Upper lobe of right lung (tissue), 1 donor: Measurements from ENCODE around the gene APOE. TPM values are rescaled to one million over a fixed set of nuclear protein-coding genes. Genes with fewer than 3 reads are reported as not detected.
A peak's percentile ranks its signal among the peaks of the same experiment; 100 is the strongest.

Source experiments
- ATAC-seq: fragments of 200-7000 bp; cut with Tn5 transposase; one replicate; pipeline ENCODE4 v1.9.1; 2020; ENCODE audit warnings: mild to moderate bottlenecking, moderate library complexity
- DNase-seq: peaks from one replicate; pipeline ENCODE4 v3.0.0-alpha.2; 2020
- H3K27ac ChIP-seq: fragments of 200-600 bp; one replicate; pipeline ENCODE4 v1.8.0; 2022
- H3K27me3 ChIP-seq: fragments of 200-600 bp; one replicate; pipeline ENCODE4 v1.8.0; 2022; ENCODE audit warnings: mild to moderate bottlenecking
- H3K36me3 ChIP-seq: fragments of 200-600 bp; one replicate; pipeline ENCODE4 v1.8.0; 2022
- H3K4me1 ChIP-seq: fragments of 200-600 bp; one replicate; pipeline ENCODE4 v1.8.0; 2022
- H3K4me3 ChIP-seq: fragments of 200-600 bp; one replicate; pipeline ENCODE4 v1.8.0; 2022; ENCODE audit warnings: mild to moderate bottlenecking
- H3K9me3 ChIP-seq: fragments of 200-600 bp; one replicate; pipeline ENCODE4 v1.8.0; 2022
- CTCF ChIP-seq: fragments of 200-600 bp; IDR thresholded peaks from one replicate; pipeline ENCODE4 v1.8.0; 2022; ENCODE audit warnings: antibody characterized with exemption
- intact Hi-C: fragments of 100-400 bp; cut with DNase I; formaldehyde crosslinking; loops from one replicate; pipeline ENCODE4 v1.11.0; 2022
- total RNA-seq: library from RNA; stranded (reverse); fragmentation: NEBNext Ultra II Directional; extraction: Animal tissue kit (Norgen Biotek cat#: 25700); gene quantifications from one replicate; pipeline ENCODE4 v1.2.1, GENCODE V29; 2021
- donor health status: DM: no; HTN: yes; CAD: no; lungs with severe emphysema.

Gene APOE
- total RNA-seq, 1 donor from 2014 or later: 565 TPM

- intact Hi-C loops: no loop called here
- H3K4me1 ChIP-seq: no peaks in the 10 kb centered on the region
- no peak within 1 kb of the TSS for H3K4me3 ChIP-seq
- DNase-seq (no peak), ATAC-seq (no peak)
- no peaks in the 10 kb centered on the region for H3K9me3 ChIP-seq
- H3K36me3 ChIP-seq: no peaks in the 10 kb centered on the region
- H3K27ac ChIP-seq: no peak within 1 kb of the TSS
- TF ChIP-seq CTCF: no peak
- no peaks in the 10 kb centered on the region for H3K27me3 ChIP-seq
Observed at GRCh38 chr19:44942067-44942571, 36.5 kb downstream of the APOE start, which contains the start of gene APOC4. APOC4 (plus strand) TSS chr19:44942237; CDS start chr19:44942278, 41 bp downstream.

GRCh38 chr19:44943801-44944249 is 38.2 kb downstream of the APOE start:
- H3K4me3 ChIP-seq: no peak overlapping the region
- H3K36me3 ChIP-seq: no peaks in the 10 kb centered on the region
- DNase-seq (peak; percentile 91), ATAC-seq (peak; percentile 93)
- H3K9me3 ChIP-seq: no peaks in the 10 kb centered on the region
- intact Hi-C loops: no loop called here
- no peaks in the 10 kb centered on the region for H3K4me1 ChIP-seq
- H3K27ac ChIP-seq: peak overlapping the region; percentile 17
- no peaks in the 10 kb centered on the region for H3K27me3 ChIP-seq
- TF ChIP-seq CTCF: no peak

GRCh38 chr19:44947041-44947581 is 41.5 kb downstream of the APOE start:
- H3K36me3 ChIP-seq: peaks cover 12% of the 10 kb centered on the region
- no peaks in the 10 kb centered on the region for H3K9me3 ChIP-seq
- intact Hi-C loops: no loop called here
- no peak for TF ChIP-seq CTCF
- H3K4me1 ChIP-seq: no peaks in the 10 kb centered on the region
- no peak overlapping the region for H3K4me3 ChIP-seq
- ATAC-seq (no peak), DNase-seq (no peak)
- no peaks in the 10 kb centered on the region for H3K27me3 ChIP-seq
- H3K27ac ChIP-seq: no peak overlapping the region

- Histone ChIP-seq H3K4me1 (no peaks in the 10 kb centered on the region), H3K4me3 (no peak overlapping the region), H3K27me3 (no peaks in the 10 kb centered on the region), H3K9me3 (no peaks in the 10 kb centered on the region), H3K27ac (no peak overlapping the region), H3K36me3 (peaks cover 12% of the 10 kb centered on the region)
- peak; percentile 42 for ATAC-seq
- intact Hi-C loops: no loop called here
- TF ChIP-seq CTCF: no peak
- no peak for DNase-seq
Observed at GRCh38 chr19:44948237-44948636, 42.6 kb downstream of the APOE start.

GRCh38 chr19:44948763-44949374 is 43.3 kb downstream of the APOE start:
- Histone ChIP-seq H3K27me3 (no peaks in the 10 kb centered on the region), H3K27ac (no peak overlapping the region), H3K4me3 (no peak overlapping the region), H3K9me3 (no peaks in the 10 kb centered on the region), H3K4me1 (peaks cover 2% of the 10 kb centered on the region), H3K36me3 (peaks cover 12% of the 10 kb centered on the region)
- TF ChIP-seq CTCF: no peak
- intact Hi-C loops: no loop called here
- ATAC-seq: no peak
- DNase-seq: no peak
